Measurements from ENCODE around the gene NDC80. TPM values are rescaled to one million over a fixed set of nuclear protein-coding genes. Genes with fewer than 3 reads are reported as not detected.

NDC80 gene
- total RNA-seq, 6 donors from 2014 or later = 0.89 to 1.8 (median 1.4) TPM

- Histone ChIP-seq H3K4me3 (peak overlapping the region; percentile 77 to 99 (median 95)), H3K4me1 (peaks cover 12 to 33% (median 27%) of the 10 kb centered on the region in 4 donors), H3K9me3 (no peaks in the 10 kb centered on the region), H3K27ac (peak overlapping the region; percentile 96 to 99 (median 98)), H3K36me3 (no peaks in the 10 kb centered on the region), H3K27me3 (no peaks in the 10 kb centered on the region)
- ATAC-seq (ENCODE audit: low FRiP score in 2 of 2) (no peak), DNase-seq (no peak)
- WGBS, 2 donors = 32 to 43% methylated on average over 13 of the region's 13 CpGs
- TF ChIP-seq POLR2AphosphoS5 (IDR thresholded peaks at IDR 0.05) (no peak), CTCF (IDR thresholded peaks at IDR 0.05) (no peak), EP300 (IDR thresholded peaks at IDR 0.05) (no peak), POLR2A (IDR thresholded peaks at IDR 0.05) (no peak)
Observed at GRCh38 chr18:2654169-2654927, 83.0 kb downstream of the NDC80 start.

- H3K4me3 ChIP-seq = peak overlapping the region; percentile 77 to 99 (median 95)
- peak; percentile 43 to 71 for ATAC-seq (ENCODE audit: low FRiP score in 2 of 2)
- no peaks in the 10 kb centered on the region for H3K27me3 ChIP-seq
- peak in 1 of 2 donors; percentile 95 for DNase-seq
- TF ChIP-seq POLR2A (IDR thresholded peaks at IDR 0.05) (no peak), CTCF (IDR thresholded peaks at IDR 0.05) (no peak), EP300 (IDR thresholded peaks at IDR 0.05) (no peak), POLR2AphosphoS5 (IDR thresholded peaks at IDR 0.05) (no peak)
- H3K9me3 ChIP-seq = no peaks in the 10 kb centered on the region
- peak overlapping the region; percentile 96 to 99 (median 98) for H3K27ac ChIP-seq
- H3K36me3 ChIP-seq = no peaks in the 10 kb centered on the region
- peaks cover 17 to 38% (median 31%) of the 10 kb centered on the region in 4 donors for H3K4me1 ChIP-seq
- WGBS, 2 donors = 0 to 2% methylated on average over 7 to 19 of the region's 22 CpGs
Observed at GRCh38 chr18:2654928-2655177, 83.5 kb downstream of the NDC80 start.

GRCh38 chr18:2655178-2655953 lies 84.0 kb downstream of the NDC80 start, which contains the start of gene SMCHD1:
Gene SMCHD1, plus strand, starts transcription at chr18:2655726. Its CDS starts 350 bp downstream, at chr18:2656076.
- peaks cover 19 to 43% (median 31%) of the 10 kb centered on the region in 4 donors for H3K4me1 ChIP-seq
- 0% methylated on average over 62 of the region's 100 CpGs; no CpG with 5 or more reads in 1 of the 2 donors for WGBS, 2 donors

GRCh38 chr18:2655954-2656236 lies 84.5 kb downstream of the NDC80 start:
- TF ChIP-seq EP300 (IDR thresholded peaks at IDR 0.05) = no peak
- no peak for TF ChIP-seq CTCF (IDR thresholded peaks at IDR 0.05)
- no peak for TF ChIP-seq POLR2AphosphoS5 (IDR thresholded peaks at IDR 0.05)
- no peak for TF ChIP-seq POLR2A (IDR thresholded peaks at IDR 0.05)
- no peaks in the 10 kb centered on the region for H3K9me3 ChIP-seq
- no peaks in the 10 kb centered on the region for H3K36me3 ChIP-seq
- peak in 1 of 2 donors; percentile 38 for ATAC-seq (ENCODE audit: low FRiP score in 2 of 2)
- 0% methylated on average over 10 to 31 of the region's 37 CpGs for WGBS, 2 donors
- peaks cover 19 to 46% (median 31%) of the 10 kb centered on the region in 4 donors for H3K4me1 ChIP-seq
- peak overlapping the region; percentile 77 to 99 (median 95) for H3K4me3 ChIP-seq
- no peaks in the 10 kb centered on the region for H3K27me3 ChIP-seq
- DNase-seq = peak in 1 of 2 donors; percentile 36
- H3K27ac ChIP-seq = peak overlapping the region; percentile 96 to 99 (median 98)

More at GRCh38 chr18:2655178-2655953, 84.0 kb downstream of the NDC80 start, which contains the start of gene SMCHD1:
- Histone ChIP-seq H3K9me3 (no peaks in the 10 kb centered on the region), H3K4me3 (peak within 1 kb of the TSS; percentile 77 to 99 (median 95)), H3K27me3 (no peaks in the 10 kb centered on the region), H3K27ac (peak within 1 kb of the TSS; percentile 96 to 99 (median 98)), H3K36me3 (no peaks in the 10 kb centered on the region)
- peak; percentile 92 to 95 for ATAC-seq (ENCODE audit: low FRiP score in 2 of 2)
- DNase-seq = peak; percentile 91 to 98
- peak; percentile 83 to 97 for TF ChIP-seq POLR2AphosphoS5 (IDR thresholded peaks at IDR 0.05)
- peak in 3 of 6 experiments; percentile 20 to 52 (median 37) for TF ChIP-seq CTCF (IDR thresholded peaks at IDR 0.05)
- no peak for TF ChIP-seq EP300 (IDR thresholded peaks at IDR 0.05)
- TF ChIP-seq POLR2A (IDR thresholded peaks at IDR 0.05) = peak in 3 of 4 donors; percentile 86 to 96 (median 96)
